Activated T-helper 17 cell treated with anti-CD3 and anti-CD28 coated beads, Interleukin-2, amount 50 U/mL, for 72 hours (primary cell): ENCODE data around the gene RPL26. TPM values are rescaled to one million over a fixed set of nuclear protein-coding genes. Genes with fewer than 3 reads are reported as not detected.
"Not testable (repeated sequence)": the region's sequence is repeated elsewhere in the genome, so short reads cannot be mapped to it uniquely, and the experiment has no call there.

ENCODE experiments used
- ATAC-seq: fragments of 150-1000 bp; cut with Tn5 transposase; replicated peaks from 2 replicates; pipeline ENCODE4 v1.10.0; 2021; ENCODE audit warnings: mild to moderate bottlenecking, moderate library complexity
- H3K27ac Mint-ChIP-seq: one replicate; pipeline ENCODE4 v1.8.0; 2022; ENCODE audit warnings: mixed read lengths
- H3K27me3 Mint-ChIP-seq: one replicate; pipeline ENCODE4 v1.8.0; 2022; ENCODE audit warnings: mixed read lengths
- H3K36me3 Mint-ChIP-seq: one replicate; pipeline ENCODE4 v1.8.0; 2022; ENCODE audit warnings: low read depth, mild to moderate bottlenecking, mixed read lengths
- H3K4me1 Mint-ChIP-seq: one replicate; pipeline ENCODE4 v1.8.0; 2022; ENCODE audit warnings: mixed read lengths
- H3K4me3 Mint-ChIP-seq: one replicate; pipeline ENCODE4 v1.8.0; 2022; ENCODE audit warnings: mild to moderate bottlenecking, mixed read lengths
- H3K9me3 Mint-ChIP-seq: one replicate; pipeline ENCODE4 v1.8.0; 2022; ENCODE audit warnings: mixed read lengths
- total RNA-seq, 2 donors: library from RNA; stranded (reverse); gene quantifications; one replicate each; pipeline ENCODE4 v1.2.3, GENCODE V29; 2022

The RPL26 gene
- total RNA-seq, 2 donors from 2014 or later = 2,606 to 3,397 TPM

- Mint-ChIP-seq H3K4me3 (no peak overlapping the region), H3K4me1 (peaks cover 5% of the 10 kb centered on the region), H3K9me3 (no peaks in the 10 kb centered on the region), H3K27me3 (no peaks in the 10 kb centered on the region), H3K36me3 (peaks cover 21% of the 10 kb centered on the region), H3K27ac (no peak overlapping the region)
- ATAC-seq = no peak
Measured at GRCh38 chr17:8365143-8365542, 17.9 kb downstream of the RPL26 start.

- H3K27me3 Mint-ChIP-seq = no peaks in the 10 kb centered on the region
- peaks cover 12% of the 10 kb centered on the region for H3K4me1 Mint-ChIP-seq
- no peak overlapping the region for H3K27ac Mint-ChIP-seq
Measured at GRCh38 chr17:8362651-8363332, 20.2 kb downstream of the RPL26 start.

DNA sequence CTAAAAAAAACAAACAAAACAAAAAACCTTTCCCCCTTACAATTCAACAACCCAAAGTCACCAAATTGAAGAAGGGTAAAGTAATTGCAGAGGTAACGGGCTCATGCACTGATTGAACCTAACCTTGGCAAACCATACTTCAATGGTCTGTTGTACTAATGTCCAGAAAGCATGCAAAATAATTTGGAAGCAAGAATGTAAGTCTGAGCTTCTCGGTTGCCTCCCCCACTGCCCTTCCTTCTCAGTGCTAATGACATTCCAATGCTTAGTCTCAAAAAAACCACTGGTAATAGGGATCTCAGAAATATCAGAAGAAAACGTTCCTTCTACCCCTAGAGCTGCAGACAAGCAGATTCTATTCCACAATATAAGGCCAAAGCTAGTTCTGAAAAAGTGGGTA lies 22.2 kb downstream of the RPL26 start:
- H3K36me3 Mint-ChIP-seq = no peaks in the 10 kb centered on the region
- no peaks in the 10 kb centered on the region for H3K9me3 Mint-ChIP-seq
- peaks cover 12% of the 10 kb centered on the region for H3K4me1 Mint-ChIP-seq
- no peak overlapping the region for H3K27ac Mint-ChIP-seq
- ATAC-seq = no peak
- no peaks in the 10 kb centered on the region for H3K27me3 Mint-ChIP-seq
- H3K4me3 Mint-ChIP-seq = no peak overlapping the region

More at GRCh38 chr17:8362651-8363332, 20.2 kb downstream of the RPL26 start:
- no peak for ATAC-seq
- no peaks in the 10 kb centered on the region for H3K9me3 Mint-ChIP-seq
- peaks cover 4% of the 10 kb centered on the region for H3K36me3 Mint-ChIP-seq
- no peak overlapping the region for H3K4me3 Mint-ChIP-seq

DNA sequence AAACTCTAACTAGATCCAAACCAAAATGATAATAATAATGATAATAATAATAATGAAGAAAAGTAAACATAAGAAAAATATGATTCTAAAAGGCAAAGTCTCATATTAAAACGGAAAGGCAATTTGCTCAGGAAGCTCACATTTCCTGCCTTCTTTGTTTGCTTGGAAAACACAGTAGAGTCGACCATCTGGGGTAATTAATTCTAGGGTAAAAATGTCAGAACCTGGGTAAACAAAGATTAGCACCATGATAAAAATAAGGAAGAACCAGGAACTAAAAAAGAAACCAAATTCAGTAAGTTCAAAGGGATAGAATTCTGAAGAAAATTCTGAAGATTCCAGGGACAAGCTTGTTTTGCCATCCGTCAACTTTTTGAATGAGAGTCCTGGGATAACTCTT lies 22.7 kb downstream of the RPL26 start:
- no peak for ATAC-seq
- Mint-ChIP-seq H3K36me3 (no peaks in the 10 kb centered on the region), H3K4me3 (no peak overlapping the region), H3K9me3 (no peaks in the 10 kb centered on the region), H3K4me1 (peaks cover 12% of the 10 kb centered on the region), H3K27me3 (no peaks in the 10 kb centered on the region), H3K27ac (no peak overlapping the region)

GRCh38 chr17:8359769-8360168 lies 23.2 kb downstream of the RPL26 start:
- Mint-ChIP-seq H3K27me3 (no peaks in the 10 kb centered on the region), H3K4me3 (no peak overlapping the region), H3K36me3 (no peaks in the 10 kb centered on the region), H3K4me1 (peaks cover 12% of the 10 kb centered on the region), H3K9me3 (no peaks in the 10 kb centered on the region), H3K27ac (no peak overlapping the region)
- no peak for ATAC-seq

GRCh38 chr17:8357910-8358309 lies 25.1 kb downstream of the RPL26 start:
- no peak overlapping the region for H3K4me3 Mint-ChIP-seq
- H3K4me1 Mint-ChIP-seq = peaks cover 12% of the 10 kb centered on the region
- no peak for ATAC-seq
- H3K9me3 Mint-ChIP-seq = no peaks in the 10 kb centered on the region
- H3K27ac Mint-ChIP-seq = no peak overlapping the region
- no peaks in the 10 kb centered on the region for H3K27me3 Mint-ChIP-seq
- no peaks in the 10 kb centered on the region for H3K36me3 Mint-ChIP-seq

- Mint-ChIP-seq H3K9me3 (no peaks in the 10 kb centered on the region), H3K27me3 (no peaks in the 10 kb centered on the region), H3K4me1 (no peaks in the 10 kb centered on the region), H3K27ac (no peak overlapping the region), H3K4me3 (no peak overlapping the region), H3K36me3 (no peaks in the 10 kb centered on the region)
- ATAC-seq = no peak
Measured at GRCh38 chr17:8354236-8354635, 28.8 kb downstream of the RPL26 start.

- ATAC-seq = no peak
- H3K4me1 Mint-ChIP-seq = no peaks in the 10 kb centered on the region
- H3K36me3 Mint-ChIP-seq = no peaks in the 10 kb centered on the region
- no peak overlapping the region for H3K4me3 Mint-ChIP-seq
- H3K9me3 Mint-ChIP-seq = no peaks in the 10 kb centered on the region
- H3K27me3 Mint-ChIP-seq = no peaks in the 10 kb centered on the region
- no peak overlapping the region for H3K27ac Mint-ChIP-seq
Measured at GRCh38 chr17:8353736-8354135, 29.3 kb downstream of the RPL26 start.

GRCh38 chr17:8350339-8350738 lies 32.7 kb downstream of the RPL26 start:
- no peak overlapping the region for H3K4me3 Mint-ChIP-seq
- no peaks in the 10 kb centered on the region for H3K9me3 Mint-ChIP-seq
- peaks cover 8% of the 10 kb centered on the region for H3K27me3 Mint-ChIP-seq
- H3K4me1 Mint-ChIP-seq = no peaks in the 10 kb centered on the region
- H3K27ac Mint-ChIP-seq = no peak overlapping the region
- H3K36me3 Mint-ChIP-seq = no peaks in the 10 kb centered on the region
- ATAC-seq = no peak

GRCh38 chr17:8347001-8347400 lies 36.0 kb downstream of the RPL26 start:
- ATAC-seq, H3K4me3 Mint-ChIP-seq, H3K27ac Mint-ChIP-seq, H3K27me3 Mint-ChIP-seq, H3K36me3 Mint-ChIP-seq, H3K9me3 Mint-ChIP-seq, H3K4me1 Mint-ChIP-seq: not testable (repeated sequence)

DNA sequence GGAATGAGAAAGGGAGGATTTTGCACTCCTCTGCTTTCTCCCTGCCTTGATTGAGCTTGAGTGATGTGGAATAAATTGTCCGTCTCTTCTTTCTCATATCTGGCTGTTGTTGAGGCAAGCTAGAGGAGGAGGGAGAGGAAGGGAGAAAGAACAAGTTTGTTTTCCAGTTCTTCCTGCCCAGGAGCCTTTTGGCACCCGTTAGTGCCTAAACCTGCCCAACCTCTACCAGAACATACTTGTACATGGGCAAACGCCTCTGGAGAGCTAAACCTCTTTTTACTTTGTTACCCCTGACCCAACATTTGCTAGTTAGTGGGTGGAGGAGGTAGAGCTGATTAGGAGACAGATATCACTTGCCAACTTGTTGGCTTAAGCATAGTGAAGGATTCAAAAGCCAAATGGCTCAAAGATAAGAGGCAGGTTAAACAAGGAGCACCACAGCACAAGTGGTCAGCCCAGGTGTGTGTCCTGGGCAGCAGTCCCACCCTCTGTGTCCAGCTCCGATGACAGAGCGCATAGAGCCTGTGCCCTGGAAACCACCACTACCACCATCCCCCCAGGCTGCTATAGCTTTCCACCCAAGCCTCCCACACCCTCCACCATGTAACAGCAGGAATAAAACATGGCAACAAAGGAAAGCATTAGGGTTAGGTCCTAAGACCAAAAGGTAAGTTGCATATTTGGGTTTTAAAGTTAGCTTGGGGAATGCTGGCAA lies 36.9 kb downstream of the RPL26 start:
- H3K9me3 Mint-ChIP-seq = no peaks in the 10 kb centered on the region
- H3K36me3 Mint-ChIP-seq = no peaks in the 10 kb centered on the region
- H3K4me3 Mint-ChIP-seq = no peak overlapping the region
- no peak for ATAC-seq
- H3K4me1 Mint-ChIP-seq = no peaks in the 10 kb centered on the region
- peaks cover 8% of the 10 kb centered on the region for H3K27me3 Mint-ChIP-seq
- no peak overlapping the region for H3K27ac Mint-ChIP-seq

DNA sequence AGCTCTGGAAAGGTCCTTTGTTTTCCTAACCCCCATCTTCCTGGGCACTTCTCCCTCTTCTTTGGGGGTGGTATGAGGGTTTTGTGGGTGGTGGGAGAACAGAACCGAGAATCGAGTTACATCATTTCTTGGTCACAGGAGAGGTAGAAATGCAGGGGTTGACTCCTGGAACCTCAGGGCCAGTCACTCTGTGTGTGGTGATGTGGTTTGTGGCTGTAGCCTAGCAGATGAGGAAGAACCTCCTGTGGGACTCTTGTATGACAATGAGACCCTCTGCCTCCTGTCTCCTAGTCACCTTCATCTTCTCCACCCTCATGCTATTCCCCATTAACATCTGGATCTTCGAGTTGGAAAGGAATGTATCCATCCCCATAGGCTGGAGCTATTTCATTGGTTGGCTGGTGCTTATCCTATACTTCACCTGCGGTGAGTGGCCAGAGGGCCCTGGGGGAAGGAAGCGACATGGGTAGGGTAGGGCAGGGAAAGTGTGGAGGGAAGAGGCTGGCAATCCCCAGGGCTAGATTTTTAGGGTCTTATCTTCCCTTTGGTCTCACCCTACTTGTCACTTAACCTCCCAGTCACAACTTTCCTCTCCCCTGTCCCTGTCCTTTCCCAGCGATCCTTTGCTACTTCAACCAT lies 37.8 kb downstream of the RPL26 start:
- Mint-ChIP-seq H3K4me1 (no peaks in the 10 kb centered on the region), H3K4me3 (no peak overlapping the region), H3K36me3 (no peaks in the 10 kb centered on the region), H3K27me3 (peaks cover 8% of the 10 kb centered on the region), H3K27ac (no peak overlapping the region), H3K9me3 (no peaks in the 10 kb centered on the region)
- peak; percentile 69 for ATAC-seq

DNA sequence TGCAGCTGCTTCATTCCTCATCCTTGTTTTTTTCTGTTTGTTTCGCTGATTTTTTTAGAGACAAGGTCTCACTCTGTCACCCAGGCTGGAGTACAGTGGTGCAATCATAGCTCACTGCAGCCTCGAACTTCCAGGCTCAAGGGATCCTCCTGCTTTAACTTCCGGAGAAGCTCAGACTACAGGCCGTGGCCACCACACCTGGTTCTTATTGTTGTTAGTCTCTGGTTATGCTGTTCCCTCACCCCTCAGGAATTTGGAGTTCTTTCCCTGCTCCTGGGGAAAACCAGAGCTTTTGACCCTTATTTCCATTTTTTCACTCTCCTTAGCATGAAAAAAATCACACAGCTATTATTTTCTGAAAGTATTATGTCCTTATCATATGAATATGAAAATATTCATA lies 41.5 kb downstream of the RPL26 start:
- H3K36me3 Mint-ChIP-seq = no peaks in the 10 kb centered on the region
- H3K27me3 Mint-ChIP-seq = peaks cover 2% of the 10 kb centered on the region
- no peak overlapping the region for H3K4me3 Mint-ChIP-seq
- no peaks in the 10 kb centered on the region for H3K9me3 Mint-ChIP-seq
- no peak for ATAC-seq
- peaks cover 4% of the 10 kb centered on the region for H3K4me1 Mint-ChIP-seq
- H3K27ac Mint-ChIP-seq = no peak overlapping the region

DNA sequence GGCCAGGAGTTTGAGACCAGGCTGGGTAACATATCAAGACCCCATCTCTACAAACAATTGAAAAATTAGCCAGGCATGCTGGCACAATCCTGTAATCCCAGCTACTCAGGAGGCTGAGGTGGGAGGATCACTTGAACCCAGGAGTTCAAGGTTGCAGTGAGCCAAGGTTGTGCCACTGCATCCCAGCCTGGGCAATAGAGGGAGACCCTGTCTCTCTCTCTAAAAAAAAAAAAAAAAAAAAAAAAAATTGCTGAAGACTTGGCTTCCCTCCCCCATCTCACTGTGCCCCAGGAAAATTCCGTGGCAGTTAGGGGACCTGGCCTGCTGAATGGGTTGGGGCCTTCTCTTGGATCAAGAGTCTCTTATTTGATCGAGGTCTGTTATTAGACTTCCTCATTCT lies 43.5 kb downstream of the RPL26 start, which contains the start of gene ODF4:
Gene ODF4 (plus strand): TSS at position 301 of the 400 bp plus-strand sequence. CDS start 212 bp downstream, outside the sequence.
- Mint-ChIP-seq H3K4me1 (peaks cover 4% of the 10 kb centered on the region), H3K27me3 (no peaks in the 10 kb centered on the region), H3K4me3 (no peak within 1 kb of the TSS), H3K9me3 (no peaks in the 10 kb centered on the region), H3K36me3 (no peaks in the 10 kb centered on the region), H3K27ac (no peak within 1 kb of the TSS)
- no peak for ATAC-seq

- Mint-ChIP-seq H3K27me3 (no peaks in the 10 kb centered on the region), H3K4me3 (no peak overlapping the region), H3K9me3 (no peaks in the 10 kb centered on the region)
Measured at GRCh38 chr17:8338753-8339140, 44.2 kb downstream of the RPL26 start.

More at GRCh38 chr17:8338753-8339140, 44.2 kb downstream of the RPL26 start:
- Mint-ChIP-seq H3K4me1 (peaks cover 4% of the 10 kb centered on the region), H3K27ac (no peak overlapping the region), H3K36me3 (no peaks in the 10 kb centered on the region)
- ATAC-seq = no peak
